ENCODE results near the gene PRKG1.

PRKG1 gene

DNA sequence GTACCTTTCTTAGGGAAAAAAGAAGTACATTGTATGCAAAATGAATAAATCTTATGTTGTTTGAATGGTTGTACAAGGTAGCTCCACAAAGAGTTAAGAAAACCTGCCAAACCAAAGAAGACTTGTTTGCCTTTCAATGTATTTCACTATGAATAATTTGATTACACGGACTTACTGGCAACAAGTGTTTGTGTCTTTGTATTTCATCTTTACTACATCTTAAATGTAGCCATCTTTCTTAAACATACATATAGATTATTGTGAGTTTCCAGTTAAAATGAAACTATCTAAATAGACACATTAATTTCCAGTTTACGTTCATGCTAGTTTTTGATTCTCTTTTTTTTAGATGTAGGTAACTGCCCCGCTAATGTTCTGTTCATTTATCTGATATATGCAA lies 2.8 kb downstream of the PRKG1 start:
- FAIRE-seq, result no peak

DNA sequence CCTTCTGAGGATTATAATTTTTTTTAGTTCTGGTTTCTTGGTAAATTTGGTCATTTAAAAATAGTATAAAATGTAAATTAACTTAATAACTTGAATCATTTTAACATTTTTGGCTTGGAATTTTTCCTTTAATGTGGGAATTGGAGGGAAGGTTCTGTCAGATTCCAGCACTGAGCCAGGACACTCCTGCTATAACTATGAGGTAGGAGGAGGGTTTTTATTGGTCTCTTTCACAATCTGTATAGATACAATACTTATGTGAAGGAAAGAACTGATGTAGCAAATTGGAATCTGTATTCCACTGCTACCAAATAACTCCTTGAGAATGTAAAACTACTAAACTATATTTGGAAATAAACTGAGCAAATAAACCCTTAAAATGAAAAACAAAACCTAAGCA lies 3.2 kb downstream of the PRKG1 start:
- FAIRE-seq, result no peak

DNA sequence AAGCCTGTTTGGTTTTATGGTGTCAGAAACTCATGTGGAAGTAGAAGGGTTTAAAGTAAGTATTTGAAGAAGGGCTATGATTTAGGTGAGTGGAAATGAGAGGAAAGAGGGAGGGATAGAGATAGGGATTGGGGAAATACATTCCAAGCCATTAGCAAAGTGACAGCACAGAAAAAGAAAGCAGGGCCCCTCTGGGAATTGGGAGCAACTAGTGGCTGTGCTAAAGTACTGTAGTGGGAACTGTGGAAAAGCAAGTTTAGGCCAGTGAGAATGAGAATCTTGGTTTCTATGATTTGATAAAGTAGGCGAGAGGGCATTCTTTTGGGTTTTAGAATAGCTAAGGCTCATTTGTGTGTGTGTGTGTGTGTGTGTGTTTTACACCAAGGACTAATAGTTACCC lies 5.0 kb downstream of the PRKG1 start:
- no peak for FAIRE-seq

DNA sequence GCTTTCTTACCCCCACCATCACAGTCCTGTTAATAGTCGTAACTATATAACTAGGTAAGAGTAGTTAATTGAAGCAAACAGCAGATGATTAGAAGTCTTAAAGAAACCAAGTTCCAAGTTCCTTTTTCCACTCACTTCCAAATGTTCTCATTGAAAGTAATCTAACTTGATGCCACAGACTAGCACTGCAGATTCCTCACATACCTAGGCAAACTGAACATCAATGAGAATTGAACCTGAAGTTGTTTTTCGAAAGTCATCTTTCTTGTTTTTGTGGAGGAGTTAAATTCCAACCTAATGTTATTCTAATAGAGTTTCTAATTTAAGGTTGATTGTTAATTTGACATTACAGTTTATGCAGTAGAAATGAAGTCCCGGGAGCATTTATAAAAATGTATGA lies 5.5 kb downstream of the PRKG1 start:
- FAIRE-seq, result no peak

DNA sequence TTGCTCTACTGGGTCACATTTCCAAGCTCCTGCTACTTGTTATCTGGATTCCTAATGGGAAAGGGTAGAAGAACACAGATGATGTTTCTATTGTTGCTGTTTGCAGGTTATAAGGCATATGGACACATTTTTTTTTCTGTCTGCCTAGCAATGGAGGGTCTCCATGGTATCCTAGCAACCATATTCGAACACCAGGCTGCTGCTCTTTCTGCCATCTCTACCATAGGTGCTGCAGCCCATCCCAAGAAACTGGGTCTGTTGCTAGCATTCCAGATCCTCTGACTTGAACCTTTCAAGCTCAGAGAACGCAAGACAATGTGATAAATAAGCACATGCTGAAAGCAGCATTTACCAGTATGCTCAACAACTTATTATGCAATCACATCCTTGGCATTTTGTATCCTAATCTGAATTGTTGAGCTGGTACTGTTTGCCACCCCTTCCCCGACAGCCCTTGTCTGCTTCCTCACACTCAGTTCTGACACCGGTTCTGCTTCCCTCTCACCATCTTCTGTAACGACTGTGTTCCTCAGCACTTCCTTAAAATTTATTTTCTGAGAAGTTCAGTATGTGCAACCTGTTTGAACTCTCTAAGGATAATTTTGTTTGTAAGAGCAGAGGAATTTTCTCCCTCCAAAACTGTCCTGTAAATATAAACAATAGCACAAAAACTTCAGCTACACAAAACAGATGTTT lies 6.2 kb downstream of the PRKG1 start:
- FAIRE-seq, result no peak

DNA sequence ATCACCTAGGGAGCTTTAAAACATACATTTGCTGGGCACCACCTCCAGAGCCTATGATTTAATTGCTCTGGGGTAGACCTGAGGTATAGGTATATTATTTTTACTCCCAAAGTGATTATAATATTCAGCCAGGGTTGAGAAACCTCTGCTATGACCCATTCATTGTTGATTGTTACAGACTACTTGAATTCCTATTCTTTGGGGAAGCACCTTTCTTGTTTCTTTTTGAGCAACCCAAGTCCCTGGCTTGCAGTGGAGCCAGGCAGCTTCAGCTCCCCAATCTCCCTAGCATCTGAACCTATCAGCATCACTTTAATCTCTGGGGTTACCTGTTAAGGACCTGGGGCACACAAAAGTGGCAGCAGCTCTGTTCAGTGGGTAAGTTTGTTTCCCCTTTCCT lies 8.6 kb downstream of the PRKG1 start:
- no peak for FAIRE-seq

DNA sequence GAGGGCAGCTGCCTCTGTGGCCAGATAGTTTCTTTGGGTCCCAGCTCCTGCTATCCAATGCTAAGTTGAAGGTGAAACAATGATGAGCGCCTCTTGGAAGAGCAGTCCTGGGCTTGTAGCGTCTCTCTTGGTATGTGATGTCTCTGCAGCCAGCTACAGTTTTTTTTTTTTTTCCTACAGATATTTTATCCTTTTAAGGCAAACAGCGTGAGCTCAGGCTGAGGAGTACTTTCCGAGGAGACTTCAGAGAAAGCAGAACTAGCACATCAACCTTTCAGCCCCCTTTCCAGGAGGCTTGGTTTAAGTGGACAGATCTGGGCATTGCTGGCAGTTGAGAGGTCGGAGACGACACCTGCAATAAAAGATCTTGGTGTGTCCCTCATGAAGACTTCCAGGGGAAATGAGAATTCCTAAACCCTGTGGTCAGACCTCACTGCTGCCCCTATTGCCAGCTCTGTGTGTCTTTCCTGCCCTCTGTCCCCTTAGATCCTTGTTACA lies 9.1 kb downstream of the PRKG1 start:
- no peak for FAIRE-seq

DNA sequence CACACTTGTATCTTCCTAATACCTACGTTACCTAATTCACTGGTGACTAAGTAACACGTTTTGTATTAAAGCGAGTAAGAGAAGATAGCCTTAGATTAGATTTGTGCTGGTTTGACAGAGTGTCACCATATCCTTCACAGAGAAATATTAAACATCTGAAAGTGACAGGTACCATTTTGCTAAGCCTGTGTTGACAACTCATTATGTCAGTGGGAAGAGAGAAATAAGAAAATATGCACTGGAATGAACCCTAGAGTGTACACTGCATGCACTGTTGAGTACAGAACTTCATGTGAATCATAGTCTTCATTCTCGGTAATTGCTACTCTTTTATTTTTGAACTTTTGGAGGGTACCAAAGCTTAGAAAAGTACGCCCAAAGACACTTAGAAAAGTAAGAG lies 10.9 kb downstream of the PRKG1 start:
- FAIRE-seq, result no peak

DNA sequence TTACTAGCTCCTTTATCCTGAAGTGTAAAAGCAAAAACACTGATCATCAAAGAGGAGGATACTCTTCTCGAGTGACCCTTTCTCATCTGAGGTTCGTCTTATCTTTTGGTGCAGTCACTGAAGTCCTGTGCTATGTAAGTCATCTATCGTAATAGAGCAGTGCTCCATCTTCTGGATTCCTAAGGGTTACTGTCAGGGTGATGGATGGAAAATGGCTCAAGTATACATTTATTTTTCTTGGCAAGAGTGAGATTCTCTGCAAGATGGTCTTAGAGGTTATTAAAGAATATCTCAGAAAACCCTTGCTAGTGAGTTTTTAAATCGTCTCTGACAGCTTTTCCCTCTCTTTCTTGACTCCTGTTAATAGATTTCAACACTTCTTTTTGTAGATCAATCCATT lies 12.4 kb downstream of the PRKG1 start:
- no peak for FAIRE-seq

DNA sequence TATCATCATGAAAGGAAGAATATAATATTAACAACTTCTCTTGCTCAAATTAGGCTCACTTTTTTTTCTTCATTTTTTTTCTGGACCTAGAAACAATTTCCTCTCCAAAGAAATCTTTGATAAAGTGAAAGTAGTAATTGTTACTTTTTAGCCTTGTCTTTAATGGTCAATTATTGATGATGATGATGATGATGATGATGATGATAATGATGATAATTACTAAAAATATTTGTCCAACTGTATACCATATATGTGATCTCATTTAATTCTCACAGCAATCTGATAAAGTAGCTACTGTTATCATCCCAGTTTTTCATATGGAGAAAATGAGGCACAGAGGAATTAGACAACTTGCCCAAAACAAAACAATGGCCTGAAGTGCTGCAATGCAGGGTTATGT lies 12.8 kb downstream of the PRKG1 start:
- no peak for FAIRE-seq

DNA sequence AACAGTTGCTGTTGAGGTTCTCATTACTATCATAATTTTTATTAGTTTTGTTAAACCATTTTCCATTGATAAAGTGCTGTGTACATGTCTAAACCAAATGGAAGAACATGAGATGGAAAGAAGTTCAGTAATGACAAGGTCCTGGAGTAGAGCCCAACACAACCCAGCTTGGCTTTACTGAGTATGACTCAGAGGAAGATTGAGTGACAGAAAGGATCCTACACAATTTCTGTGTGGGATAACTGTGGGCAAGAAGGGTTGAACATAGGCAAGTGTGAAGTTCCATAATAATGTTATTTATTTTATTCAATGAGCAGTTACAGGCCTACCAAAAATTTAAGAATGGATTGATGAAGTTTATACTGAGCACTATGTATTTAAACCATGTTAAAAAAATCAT lies 15.9 kb downstream of the PRKG1 start:
- FAIRE-seq, result no peak

DNA sequence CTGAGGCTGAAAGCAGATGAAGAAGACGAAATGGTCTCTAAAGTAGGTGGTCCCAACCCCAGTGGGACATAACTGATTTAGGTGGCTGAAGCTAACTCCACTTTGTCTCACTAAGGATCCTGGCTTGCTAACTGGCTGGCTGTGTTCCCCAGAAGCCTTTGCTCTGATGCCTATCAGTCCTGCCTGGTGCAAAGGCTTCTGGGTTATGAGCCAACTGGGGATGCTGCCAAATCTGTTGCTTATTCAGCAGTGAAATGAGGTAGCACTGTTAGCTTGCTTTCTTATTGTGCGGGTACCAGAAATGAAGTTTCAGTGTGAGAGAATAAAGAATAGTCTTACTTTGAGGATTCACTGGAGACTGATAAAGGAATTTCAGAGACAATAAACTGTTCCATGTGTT lies 18.1 kb downstream of the PRKG1 start:
- no peak for FAIRE-seq

DNA sequence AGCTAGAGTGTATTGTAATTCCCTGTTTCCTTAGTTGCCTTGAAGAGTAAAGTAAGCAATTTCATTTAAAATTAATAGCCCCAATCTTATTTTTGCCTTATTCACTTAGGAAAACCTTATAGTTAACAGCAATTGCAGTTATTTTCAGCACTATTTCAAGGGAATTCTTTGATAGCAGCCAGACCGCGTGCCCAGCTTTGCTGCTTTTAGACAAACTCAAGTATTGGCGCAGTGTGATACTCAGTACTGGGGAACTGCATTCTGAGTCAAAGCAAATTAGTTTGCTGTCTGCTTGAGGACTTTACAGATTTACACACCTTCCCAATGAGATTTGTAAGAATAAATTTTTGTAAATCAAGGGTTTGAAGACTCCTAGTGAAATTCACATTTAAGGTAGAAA lies 21.2 kb downstream of the PRKG1 start:
- FAIRE-seq, result no peak

DNA sequence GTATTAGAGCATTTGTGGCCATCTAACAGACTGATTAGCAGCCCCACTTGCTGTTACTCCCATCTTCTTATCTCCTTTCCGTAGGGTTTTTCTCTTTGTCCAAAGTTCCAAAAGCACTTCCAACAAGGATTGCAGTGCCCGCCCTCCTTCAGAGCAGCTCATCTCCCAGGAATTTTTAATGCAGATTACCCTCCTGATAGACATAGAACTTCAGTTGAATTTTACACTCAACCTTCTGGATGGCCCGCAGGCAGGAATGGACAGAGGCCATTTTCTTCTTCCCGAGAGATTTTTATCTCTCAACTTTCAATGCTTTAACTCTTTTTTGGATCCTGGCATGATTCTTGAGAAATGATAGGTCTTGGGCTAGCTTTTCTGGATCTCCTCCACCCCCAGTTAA lies 23.3 kb downstream of the PRKG1 start:
- FAIRE-seq, result no peak

DNA sequence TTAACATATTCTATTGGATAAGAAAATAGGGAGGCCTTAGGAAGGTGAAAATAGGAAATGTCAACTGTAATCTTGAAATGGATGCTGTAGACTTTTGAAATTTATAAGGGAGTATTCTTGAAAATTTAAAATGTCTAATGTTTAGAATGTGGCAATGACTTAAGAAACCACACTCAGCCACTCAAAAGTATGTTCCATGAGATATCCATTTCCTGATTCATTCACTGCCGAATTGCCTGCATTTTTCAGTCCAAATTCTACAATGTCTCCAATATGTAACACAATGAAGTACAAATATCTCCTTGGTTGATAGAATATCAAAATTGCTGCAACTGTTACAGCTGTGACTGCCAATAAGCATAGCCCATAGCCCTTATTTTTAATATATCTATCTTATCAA lies 25.9 kb downstream of the PRKG1 start:
- FAIRE-seq, result no peak

DNA sequence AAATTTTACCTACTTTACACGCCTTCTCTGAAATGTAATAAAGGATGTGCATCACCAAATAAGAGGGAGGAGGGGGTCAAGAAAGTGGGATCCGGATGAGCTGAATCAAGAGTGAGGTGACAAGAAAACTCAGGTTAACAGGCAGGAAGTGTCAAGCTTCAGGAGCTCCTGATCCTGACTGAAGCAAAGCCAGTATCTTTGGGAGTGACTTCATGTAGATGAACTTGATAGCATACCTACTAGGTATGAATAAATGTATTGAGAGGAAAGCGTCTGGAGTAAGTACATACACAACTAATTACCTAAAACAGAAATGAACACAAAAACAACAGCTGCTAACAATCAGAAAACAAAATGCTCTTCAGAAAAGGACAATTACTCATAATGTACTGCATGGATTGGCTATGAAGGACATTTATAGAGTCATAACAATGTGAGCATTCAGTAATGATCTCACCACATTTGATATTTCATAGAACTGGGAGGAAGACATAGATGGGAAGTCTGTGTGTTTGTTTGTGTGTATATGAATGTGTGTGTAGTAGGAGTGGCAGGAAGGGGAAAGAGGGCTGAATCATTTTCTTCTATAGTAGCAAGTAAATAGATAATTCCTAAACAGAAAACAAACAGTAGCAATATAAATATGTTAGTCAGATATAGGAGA lies 29.4 kb downstream of the PRKG1 start:
- FAIRE-seq, result no peak

DNA sequence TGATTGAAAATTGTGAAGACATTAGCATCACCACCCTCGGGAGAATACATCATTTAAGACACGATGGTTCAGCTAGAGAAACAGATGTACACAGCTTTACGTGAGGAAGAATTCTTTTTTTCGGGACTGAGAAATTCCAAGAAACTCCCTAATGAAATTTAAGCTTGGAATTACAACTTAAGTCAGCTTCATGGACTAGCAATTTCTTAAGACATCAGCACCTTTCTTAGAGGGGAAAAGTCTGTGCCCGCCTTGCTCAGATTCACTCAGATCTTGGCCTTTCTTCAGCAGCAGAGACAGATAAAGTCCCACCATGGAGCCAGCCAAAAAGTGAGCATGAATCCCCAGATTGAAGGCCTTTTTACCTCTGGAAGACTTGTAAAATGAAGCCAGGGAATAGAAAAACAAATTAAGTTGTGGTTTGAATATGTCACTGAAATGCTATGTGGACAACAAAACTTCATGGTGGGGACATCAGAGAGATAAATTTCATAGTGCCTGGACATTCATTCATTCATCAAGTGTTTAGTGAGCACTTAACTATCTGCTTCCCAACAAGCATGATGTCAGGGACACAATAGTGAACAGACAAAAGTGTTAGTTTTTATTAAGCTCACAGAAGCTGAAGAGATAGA lies 32.1 kb downstream of the PRKG1 start:
- FAIRE-seq, result no peak

DNA sequence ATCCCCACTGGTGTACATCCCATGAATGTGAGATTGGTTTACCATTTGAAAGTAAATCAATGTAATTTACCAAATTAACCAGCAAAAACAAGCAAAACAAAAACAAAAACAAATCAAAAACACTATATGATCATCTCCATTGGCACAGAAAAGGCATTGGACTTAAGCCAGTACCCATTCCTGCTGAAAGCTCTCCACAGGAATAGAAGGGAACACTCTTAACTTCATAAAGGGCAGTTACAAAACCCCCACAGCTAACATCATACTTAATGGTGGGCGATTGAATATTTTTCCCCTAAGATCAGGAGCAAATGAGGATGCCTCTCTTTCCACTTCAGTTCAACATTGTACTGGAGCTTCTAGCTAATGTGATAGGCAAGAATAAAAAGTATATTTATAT lies 34.1 kb downstream of the PRKG1 start:
- FAIRE-seq, result no peak

DNA sequence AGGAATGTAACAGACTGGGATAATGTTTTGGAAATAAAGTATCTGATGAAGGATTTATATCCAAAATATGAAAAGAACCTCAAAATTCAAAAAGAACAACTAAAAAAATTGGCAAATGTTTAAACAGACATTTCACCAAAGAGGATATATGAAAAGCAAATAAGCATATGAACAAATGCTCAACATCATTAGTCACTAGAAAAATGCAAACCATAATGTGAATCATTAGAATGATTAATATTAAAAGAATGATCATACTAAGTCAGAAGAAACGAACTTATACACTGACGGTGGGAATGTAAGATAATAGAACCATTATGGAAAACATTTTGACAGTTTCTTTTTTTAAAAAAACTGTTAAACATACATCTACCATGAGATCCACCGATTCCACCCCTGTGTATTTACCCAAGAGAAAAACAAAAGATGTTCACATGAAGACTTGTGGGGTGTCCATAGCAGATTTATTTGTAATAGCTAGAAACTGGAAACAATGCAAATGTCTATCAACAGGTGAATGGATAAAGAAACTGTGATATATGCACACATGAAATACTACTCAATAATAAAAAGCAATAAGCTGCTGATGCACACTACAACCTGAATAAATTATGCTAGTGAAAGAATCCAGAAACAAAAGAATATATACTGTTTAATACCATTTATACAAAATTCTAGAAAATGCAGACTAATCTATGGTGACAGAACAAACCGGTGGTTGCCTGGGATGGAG lies 35.7 kb downstream of the PRKG1 start:
- no peak for FAIRE-seq

DNA sequence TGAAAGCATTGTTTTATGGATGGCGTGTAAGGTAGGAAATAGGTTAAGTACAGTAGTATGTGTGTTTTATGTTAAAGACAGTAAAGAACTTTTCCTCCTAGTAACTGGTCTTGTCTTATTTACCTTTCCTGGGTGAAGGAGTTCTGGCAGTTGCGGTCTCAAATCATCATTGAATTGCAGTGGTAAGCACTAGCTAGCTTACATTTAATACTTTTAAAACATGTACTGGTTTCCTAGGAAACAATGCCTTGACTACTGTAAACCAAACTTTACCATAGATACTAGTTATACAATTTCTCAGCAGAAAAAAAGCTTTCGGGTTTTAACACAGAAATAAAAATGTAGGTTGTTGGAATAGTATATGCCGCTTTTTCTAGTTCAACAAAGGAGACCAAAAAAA lies 37.7 kb downstream of the PRKG1 start:
- FAIRE-seq, result no peak

DNA sequence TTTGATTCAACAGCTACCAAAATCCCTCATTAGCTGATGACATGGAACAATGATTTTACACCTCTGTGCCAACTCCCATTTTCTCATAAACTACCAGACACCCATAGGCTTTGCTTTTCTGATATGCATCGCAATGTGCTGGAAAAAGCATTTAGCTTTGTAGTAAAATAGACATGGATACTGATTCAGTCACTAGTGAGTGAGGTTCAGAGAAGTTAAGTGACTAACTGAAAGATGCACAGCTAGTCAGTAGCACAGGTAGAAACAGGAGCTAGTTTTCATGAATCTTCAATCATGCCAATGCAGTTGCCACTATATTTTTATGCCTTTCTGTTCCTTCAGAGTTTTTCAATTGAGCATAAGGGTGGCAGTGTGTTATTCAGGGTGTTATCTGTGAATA lies 38.7 kb downstream of the PRKG1 start:
- FAIRE-seq, result no peak

DNA sequence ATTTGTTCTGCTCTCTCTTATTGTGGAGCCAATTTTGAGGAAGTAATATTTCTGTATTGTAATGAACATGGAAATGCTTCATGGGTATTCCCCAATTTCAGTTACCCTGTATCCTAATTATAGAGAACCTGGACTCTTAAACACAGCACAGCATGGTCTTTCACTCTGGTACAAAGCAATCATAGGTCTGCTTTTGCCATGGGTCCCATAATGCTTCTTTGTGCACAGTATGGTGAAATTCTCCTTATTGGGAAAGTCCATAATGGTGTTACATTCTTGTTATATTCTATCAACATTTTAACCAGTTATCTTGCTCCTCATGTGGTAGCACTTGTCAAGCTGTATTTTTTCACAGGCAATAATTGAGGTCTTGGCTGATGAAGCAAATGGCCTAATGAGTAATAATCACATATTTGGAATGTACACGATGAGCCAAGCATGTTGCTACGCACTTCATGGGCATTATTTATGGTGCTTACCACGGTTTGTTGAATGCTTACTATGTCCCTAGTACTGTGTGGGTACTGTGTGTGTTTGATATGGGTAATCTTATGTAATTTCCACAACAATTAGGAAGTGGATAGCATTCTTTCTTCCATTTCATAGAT lies 42.9 kb downstream of the PRKG1 start:
- FAIRE-seq, result no peak

DNA sequence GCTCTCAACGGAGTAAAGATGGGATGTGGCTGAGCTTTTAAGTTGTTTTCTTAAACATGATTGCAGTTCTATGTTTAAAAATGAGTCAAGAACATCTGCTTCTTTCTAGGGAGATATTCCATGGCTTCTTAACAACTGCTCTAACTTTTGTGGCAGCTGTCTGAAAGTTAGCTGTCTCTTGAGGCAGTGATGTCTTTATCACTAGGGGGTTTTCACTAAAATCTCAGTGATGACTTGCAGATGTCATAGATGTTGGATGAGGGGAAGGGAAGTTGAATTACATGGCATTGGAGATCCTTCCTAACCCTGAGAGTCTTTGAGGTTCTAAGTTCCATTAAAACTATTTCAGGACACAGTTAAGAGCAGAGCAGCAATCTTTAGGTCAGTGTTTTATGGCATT lies 43.5 kb downstream of the PRKG1 start:
- FAIRE-seq, result no peak
